OCI-LY1 (cell line): ENCODE results near the gene TPR.

Experiments used
- H2AFZ ChIP-seq: fragments of 200-600 bp; sonication (generic), shearing (Covaris generic); 2 replicates; pipeline ENCODE4 v1.6.0; 2014; ENCODE audit warnings: antibody characterized with exemption, mild to moderate bottlenecking, low read length
- H3F3A ChIP-seq: fragments of 200-600 bp; sonication (generic), shearing (Covaris generic); 2 replicates; pipeline ENCODE4 v1.6.0; 2014; ENCODE audit warnings: mild to moderate bottlenecking, antibody characterized with exemption, low read length, moderate library complexity; ENCODE audit not compliant: insufficient read depth
- H3K27ac ChIP-seq: fragments of 200-600 bp; sonication (generic); 2 replicates; pipeline ENCODE4 v1.5.1; 2014; ENCODE audit warnings: low read length, mixed run types, mild to moderate bottlenecking, low read depth; ENCODE audit not compliant: poor library complexity, severe bottlenecking
- H3K27me3 ChIP-seq: fragments of 200-600 bp; sonication (generic); 2 replicates; pipeline ENCODE4 v1.6.0; 2014; ENCODE audit warnings: antibody characterized with exemption, mild to moderate bottlenecking, low read length, moderate library complexity; ENCODE audit not compliant: insufficient read depth
- H3K36me3 ChIP-seq: fragments of 200-600 bp; sonication (generic); 2 replicates; pipeline ENCODE4 v1.6.1; 2014; ENCODE audit warnings: mild to moderate bottlenecking, antibody characterized with exemption, low read length, moderate library complexity, mixed read lengths; ENCODE audit not compliant: insufficient read depth
- H3K4me1 ChIP-seq: fragments of 200-600 bp; sonication (generic); 2 replicates; pipeline ENCODE4 v1.5.1; 2014; ENCODE audit warnings: mild to moderate bottlenecking, low read length, moderate library complexity; ENCODE audit not compliant: insufficient read depth, severe bottlenecking
- H3K4me2 ChIP-seq: fragments of 200-600 bp; sonication (generic), shearing (Covaris generic); 2 replicates; pipeline ENCODE4 v1.6.1; 2014; ENCODE audit warnings: low read length
- H3K4me3 ChIP-seq: fragments of 200-600 bp; sonication (generic); 2 replicates; pipeline ENCODE4 v1.5.1; 2014; ENCODE audit warnings: low read length, low read depth, mild to moderate bottlenecking, mixed read lengths; ENCODE audit not compliant: poor library complexity, severe bottlenecking
- H3K79me2 ChIP-seq: fragments of 200-600 bp; shearing (Covaris generic); 2 replicates; pipeline ENCODE4 v1.6.1; 2016; ENCODE audit warnings: mixed run types, low read length, mixed read lengths; ENCODE audit not compliant: insufficient read depth
- H3K9ac ChIP-seq: fragments of 200-600 bp; sonication (generic), shearing (Covaris generic); 2 replicates; pipeline ENCODE4 v1.6.1; 2014; ENCODE audit warnings: mild to moderate bottlenecking, low read length, mixed read lengths
- H3K9me2 ChIP-seq: fragments of 200-600 bp; sonication (generic), shearing (Covaris generic); 2 replicates; pipeline ENCODE4 v1.6.1; 2014; ENCODE audit warnings: low read depth, mild to moderate bottlenecking, low read length, mixed read lengths
- H3K9me3 ChIP-seq: fragments of 200-600 bp; shearing (Covaris generic); 2 replicates; pipeline ENCODE4 v1.6.1; 2014; ENCODE audit warnings: low read length, mixed read lengths
- H4K20me1 ChIP-seq: fragments of 200-600 bp; sonication (generic), shearing (Covaris generic); 2 replicates; pipeline ENCODE4 v1.6.0; 2016; ENCODE audit warnings: mild to moderate bottlenecking, low read length; ENCODE audit not compliant: insufficient read depth
- EZH2 ChIP-seq: fragments of 200-600 bp; sonication (generic), shearing (Covaris generic); IDR thresholded peaks from 2 replicates; pipeline ENCODE4 v1.8.0; 2017; ENCODE audit warnings: borderline replicate concordance, mixed run types, mild to moderate bottlenecking, antibody characterized with exemption, low read length, moderate library complexity, mixed read lengths
- TF ChIP-seq, protein P1 (sequence below): fragments of 200-600 bp; sonication (generic), shearing (Covaris generic); IDR thresholded peaks from 2 replicates; pipeline ENCODE4 v1.5.1; 2017; ENCODE audit warnings: mild to moderate bottlenecking, antibody characterized with exemption, low read length, moderate library complexity, mixed read lengths

Gene TPR

GRCh38 chr1:186420923-186421322 lies 45.9 kb upstream of the TPR start:
- H3F3A ChIP-seq, result no peaks in the 10 kb centered on the region
- H3K9me3 ChIP-seq, result no peaks in the 10 kb centered on the region
- no peaks in the 10 kb centered on the region for H3K4me1 ChIP-seq
- no peaks in the 10 kb centered on the region for H3K27me3 ChIP-seq
- no peak overlapping the region for H3K9ac ChIP-seq
- no peak overlapping the region for H2AFZ ChIP-seq
- H4K20me1 ChIP-seq, result no peaks in the 10 kb centered on the region
- no peak overlapping the region for H3K4me2 ChIP-seq
- H3K4me3 ChIP-seq, result no peak overlapping the region
- no peak overlapping the region for H3K27ac ChIP-seq
- no peaks in the 10 kb centered on the region for H3K9me2 ChIP-seq
- no peaks in the 10 kb centered on the region for H3K79me2 ChIP-seq
- no peak for TF ChIP-seq EZH2
- TF ChIP-seq, protein P1, sequence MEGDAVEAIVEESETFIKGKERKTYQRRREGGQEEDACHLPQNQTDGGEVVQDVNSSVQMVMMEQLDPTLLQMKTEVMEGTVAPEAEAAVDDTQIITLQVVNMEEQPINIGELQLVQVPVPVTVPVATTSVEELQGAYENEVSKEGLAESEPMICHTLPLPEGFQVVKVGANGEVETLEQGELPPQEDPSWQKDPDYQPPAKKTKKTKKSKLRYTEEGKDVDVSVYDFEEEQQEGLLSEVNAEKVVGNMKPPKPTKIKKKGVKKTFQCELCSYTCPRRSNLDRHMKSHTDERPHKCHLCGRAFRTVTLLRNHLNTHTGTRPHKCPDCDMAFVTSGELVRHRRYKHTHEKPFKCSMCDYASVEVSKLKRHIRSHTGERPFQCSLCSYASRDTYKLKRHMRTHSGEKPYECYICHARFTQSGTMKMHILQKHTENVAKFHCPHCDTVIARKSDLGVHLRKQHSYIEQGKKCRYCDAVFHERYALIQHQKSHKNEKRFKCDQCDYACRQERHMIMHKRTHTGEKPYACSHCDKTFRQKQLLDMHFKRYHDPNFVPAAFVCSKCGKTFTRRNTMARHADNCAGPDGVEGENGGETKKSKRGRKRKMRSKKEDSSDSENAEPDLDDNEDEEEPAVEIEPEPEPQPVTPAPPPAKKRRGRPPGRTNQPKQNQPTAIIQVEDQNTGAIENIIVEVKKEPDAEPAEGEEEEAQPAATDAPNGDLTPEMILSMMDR, result no peak
- peaks cover 16% of the 10 kb centered on the region for H3K36me3 ChIP-seq

DNA sequence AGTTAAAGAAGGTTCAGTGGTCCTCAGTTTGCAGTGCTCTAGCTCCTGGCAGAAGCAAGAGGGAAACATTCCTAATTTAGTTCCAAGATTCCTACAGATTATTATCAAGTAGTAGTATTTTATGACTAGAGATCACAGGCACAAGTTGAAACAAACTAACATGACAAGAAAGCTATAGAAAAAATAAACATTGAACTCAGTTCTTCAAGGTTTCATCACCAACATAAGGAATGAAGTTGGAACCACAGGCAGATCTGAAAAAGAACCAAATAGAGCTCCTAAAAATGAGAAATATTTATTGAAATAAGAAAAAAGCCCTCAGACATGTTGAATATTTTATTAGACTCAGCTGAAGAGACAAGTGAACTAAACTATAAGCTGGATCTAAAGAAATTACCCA lies 45.3 kb upstream of the TPR start:
- H3K9ac ChIP-seq, result no peak overlapping the region

GRCh38 chr1:186418503-186418902 lies 43.5 kb upstream of the TPR start:
- Histone ChIP-seq H3K36me3 (peaks cover 20% of the 10 kb centered on the region), H4K20me1 (no peaks in the 10 kb centered on the region), H3K9me3 (no peaks in the 10 kb centered on the region), H3K4me2 (no peak overlapping the region), H3F3A (no peaks in the 10 kb centered on the region), H3K4me3 (no peak overlapping the region), H3K4me1 (no peaks in the 10 kb centered on the region), H3K27me3 (no peaks in the 10 kb centered on the region), H2AFZ (no peak overlapping the region), H3K79me2 (no peaks in the 10 kb centered on the region), H3K27ac (no peak overlapping the region), H3K9me2 (no peaks in the 10 kb centered on the region), H3K9ac (no peak overlapping the region)
- no peak for TF ChIP-seq EZH2
- TF ChIP-seq, protein P1, result no peak

More for the DNA sequence above, 45.3 kb upstream of the TPR start:
- Histone ChIP-seq H3F3A (no peaks in the 10 kb centered on the region), H3K9me3 (no peaks in the 10 kb centered on the region), H3K4me1 (no peaks in the 10 kb centered on the region), H4K20me1 (no peaks in the 10 kb centered on the region), H3K4me2 (no peak overlapping the region), H3K27ac (no peak overlapping the region), H3K9me2 (no peaks in the 10 kb centered on the region), H3K79me2 (no peaks in the 10 kb centered on the region), H2AFZ (no peak overlapping the region), H3K36me3 (peaks cover 20% of the 10 kb centered on the region), H3K4me3 (no peak overlapping the region), H3K27me3 (no peaks in the 10 kb centered on the region)
- TF ChIP-seq, protein P1, result no peak
- no peak for TF ChIP-seq EZH2
